ENCODE results near the gene PSMD4.
"Not testable (repeated sequence)": the region's sequence is repeated elsewhere in the genome, so short reads cannot be mapped to it uniquely, and the experiment has no call there.

Gene PSMD4

DNA sequence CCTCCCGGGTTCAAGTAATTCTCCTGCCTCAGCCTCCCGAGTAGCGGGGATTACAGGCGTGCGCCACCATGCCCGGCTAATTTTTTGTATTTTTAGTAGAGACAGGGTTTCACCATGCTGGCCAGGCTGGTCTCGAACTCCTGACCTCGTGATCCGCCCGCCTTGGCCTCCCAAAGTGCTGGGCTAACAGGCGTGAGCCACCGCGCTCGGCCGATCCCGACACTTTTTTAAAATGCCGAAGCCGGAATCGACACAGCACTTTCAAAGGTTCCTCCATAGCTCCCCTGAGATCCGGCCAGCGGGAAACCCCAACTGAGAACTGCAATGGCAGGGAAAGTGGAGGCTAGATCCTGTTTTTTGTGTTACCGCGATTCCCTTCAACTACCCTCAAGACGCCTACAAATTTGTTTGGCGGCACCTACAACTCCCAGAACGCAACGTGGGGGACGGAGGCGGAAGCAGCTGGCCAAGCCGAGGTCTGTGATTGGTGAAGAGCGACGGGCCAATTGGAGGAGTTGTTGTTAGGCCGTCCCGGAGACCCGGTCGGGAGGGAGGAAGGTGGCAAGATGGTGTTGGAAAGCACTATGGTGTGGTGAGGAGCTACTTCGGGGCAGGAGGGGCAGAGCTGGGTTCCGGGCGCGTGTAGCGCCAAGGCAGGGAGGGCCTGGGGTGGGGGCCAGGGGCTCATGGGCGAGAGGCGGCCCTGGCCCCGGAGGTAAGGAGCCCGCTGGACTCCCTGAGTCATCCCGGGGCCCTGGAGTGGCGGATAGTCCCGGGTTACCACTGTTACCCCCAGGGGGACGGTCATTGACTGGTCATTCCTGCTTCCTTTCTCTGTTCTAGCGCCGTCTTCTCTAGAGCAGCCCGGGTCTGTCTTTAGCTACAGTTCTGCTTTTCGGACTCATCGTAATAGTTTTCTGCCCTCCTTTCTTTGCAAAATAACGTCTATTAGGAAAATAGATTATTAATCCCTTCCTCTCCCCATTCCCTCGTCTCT is at the start of gene PSMD4:
TSS of gene PSMD4 (plus strand) at position 518 of the 997 bp plus-strand sequence. CDS start at position 567, 49 bp downstream.
- peak; percentile 98 to 99 for DNase-seq

DNA sequence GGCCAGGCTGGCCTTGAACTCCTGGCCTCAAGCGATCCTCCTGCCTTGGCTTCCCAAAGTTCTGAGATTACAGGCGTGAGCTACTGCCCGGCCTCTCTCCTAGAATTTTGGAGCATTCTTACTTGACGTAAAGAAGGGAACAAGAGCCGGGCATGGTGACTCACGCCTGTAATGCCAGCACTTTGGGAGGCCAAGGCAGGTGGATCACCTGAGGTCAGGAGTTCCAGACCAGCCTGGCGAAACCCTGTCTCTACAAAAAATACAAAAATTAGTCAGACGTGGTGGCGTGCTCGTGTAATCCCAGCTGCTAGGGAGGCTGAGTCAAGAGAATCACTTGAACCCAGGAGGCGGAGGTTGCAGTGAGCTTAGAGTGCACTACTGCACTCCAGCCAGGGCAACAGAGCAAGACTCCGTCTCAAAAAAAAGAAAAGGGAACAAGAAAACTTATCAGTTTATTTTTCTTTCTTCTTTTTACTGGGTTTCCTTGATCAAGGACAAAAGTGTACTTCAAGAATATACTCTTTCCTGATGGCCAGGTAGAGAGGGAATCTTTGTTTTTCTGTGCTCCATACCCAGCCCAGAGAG is 49.1 kb upstream of the PSMD4 start:
- not testable (repeated sequence) for DNase-seq

DNA sequence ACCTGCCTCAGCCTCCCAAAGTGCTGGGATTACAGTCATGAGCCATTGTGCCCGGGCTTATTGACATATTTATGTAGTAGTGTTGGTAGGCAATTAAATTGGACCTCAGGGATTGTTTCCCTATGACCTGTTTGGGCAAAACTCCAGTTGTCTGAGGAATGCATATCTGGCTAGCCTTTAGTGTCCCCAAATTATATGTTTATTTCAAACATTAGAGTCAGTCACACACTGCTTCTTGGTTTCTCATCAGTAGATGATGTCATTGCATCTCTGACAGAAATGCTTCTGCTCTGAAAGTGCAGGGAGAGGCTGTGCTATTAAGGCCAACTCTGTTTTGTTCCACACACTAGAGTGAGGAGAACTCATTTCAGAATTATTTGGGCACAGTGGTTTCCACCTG is 43.7 kb upstream of the PSMD4 start:
- no peak for DNase-seq

DNA sequence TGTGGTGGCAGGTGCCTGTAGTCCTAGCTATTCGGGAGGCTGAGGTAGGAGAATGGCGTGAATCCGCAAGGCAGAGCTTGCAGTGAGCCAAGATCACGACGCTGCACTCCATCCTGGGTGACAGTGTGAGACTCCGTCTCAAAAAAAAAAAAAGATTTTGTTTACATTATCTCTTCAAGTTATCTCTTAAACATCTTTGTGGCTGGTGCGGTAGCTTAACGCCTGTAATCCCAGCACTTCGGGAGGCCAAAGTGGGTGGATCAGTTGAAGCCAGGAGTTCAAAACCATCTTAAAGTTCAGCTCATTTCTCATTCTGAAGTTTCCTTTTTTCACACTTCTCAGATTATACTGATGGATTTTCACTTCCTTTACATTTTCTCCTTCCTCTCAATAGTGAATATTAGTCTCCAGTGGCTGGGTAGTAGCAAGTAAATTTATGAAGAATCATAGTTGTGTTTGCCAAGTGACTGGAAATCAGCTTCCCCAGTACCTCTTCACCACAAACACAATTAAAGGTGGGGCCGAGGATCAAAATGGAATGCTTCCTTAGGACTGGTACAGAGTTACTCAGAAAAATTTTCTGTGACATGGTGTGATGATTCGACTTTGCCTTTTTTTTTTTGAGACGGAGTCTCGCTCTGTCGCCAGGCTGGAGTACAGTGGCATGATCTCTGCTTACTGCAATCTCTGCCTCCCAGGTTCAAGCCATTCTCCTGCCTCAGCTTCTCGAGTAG is 42.4 kb upstream of the PSMD4 start:
- DNase-seq, result no peak

DNA sequence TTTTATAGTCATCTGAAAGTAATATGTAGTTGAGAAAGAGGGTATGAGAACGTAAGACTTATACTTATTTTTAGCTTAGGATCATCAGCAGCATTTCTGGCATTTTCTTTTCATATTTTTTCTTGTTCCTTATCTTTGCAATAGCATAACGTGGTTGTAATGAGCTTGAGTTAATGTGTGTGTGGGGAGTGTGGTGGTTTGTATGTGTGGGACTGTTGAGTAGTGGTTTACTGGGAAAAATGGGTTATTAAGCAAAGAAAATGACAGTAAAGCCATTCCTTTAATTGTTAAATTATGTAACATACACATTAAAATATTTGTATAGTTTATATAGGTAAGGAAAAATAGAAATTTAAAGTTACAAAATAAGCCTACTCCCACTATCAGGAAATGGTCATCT is 41.0 kb upstream of the PSMD4 start:
- no peak for DNase-seq

DNA sequence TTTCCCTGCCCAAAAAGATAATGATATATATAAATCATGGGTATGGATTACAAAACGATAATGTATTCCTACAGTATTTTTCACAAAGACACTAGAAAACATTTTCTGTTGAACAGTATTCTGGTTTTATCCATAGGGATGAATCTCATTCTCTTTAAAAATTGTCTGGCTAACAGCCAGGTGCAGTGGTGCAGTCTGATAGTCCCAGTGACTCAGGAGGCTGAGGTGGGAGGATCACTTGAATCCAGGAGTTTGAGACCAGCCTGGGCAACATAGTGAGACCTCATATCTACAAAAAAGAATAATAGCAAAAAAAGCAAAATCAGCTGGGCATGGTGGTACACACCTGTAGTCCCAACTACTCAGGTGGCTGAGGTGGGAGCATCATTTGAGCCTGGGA is 32.9 kb upstream of the PSMD4 start:
- DNase-seq, result no peak

DNA sequence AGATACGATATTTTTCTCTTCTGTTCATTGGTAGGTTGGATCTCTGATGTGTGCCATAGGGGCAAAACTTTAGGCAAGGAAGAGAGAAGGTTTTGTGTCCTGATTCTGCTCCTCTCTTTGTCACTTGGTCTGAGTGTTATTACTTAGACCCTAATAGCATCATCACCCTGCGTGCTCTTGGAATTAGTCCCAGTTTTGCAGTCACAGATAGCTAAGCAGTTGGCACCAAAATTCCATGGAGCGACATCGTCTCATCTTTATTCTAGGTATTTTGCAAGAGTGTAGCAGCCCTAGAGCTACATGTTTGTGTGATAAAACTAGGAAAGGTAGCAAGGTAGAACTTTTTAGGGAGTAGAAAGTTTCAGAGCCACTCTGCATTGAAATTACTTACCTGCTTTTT is 32.4 kb upstream of the PSMD4 start:
- DNase-seq, result no peak

DNA sequence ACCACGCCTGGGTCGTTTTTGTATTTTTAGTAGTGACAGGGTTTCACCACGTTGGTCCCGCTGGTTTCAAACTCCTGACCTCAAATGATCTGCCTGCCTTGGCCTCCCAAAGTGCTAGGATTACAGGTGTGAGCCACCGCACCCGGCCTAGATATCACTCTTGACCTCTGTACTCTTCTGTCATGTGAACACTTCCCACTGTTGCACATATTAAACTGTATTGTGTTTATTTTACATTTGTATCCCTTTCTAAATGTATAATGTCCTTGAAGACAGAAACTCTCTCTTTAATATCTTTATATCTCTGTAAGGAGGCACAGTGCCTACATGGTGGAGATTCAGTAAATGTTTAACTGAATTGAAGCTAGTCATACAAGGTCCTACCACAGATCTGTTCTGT is 19.3 kb upstream of the PSMD4 start:
- DNase-seq, result no peak

DNA sequence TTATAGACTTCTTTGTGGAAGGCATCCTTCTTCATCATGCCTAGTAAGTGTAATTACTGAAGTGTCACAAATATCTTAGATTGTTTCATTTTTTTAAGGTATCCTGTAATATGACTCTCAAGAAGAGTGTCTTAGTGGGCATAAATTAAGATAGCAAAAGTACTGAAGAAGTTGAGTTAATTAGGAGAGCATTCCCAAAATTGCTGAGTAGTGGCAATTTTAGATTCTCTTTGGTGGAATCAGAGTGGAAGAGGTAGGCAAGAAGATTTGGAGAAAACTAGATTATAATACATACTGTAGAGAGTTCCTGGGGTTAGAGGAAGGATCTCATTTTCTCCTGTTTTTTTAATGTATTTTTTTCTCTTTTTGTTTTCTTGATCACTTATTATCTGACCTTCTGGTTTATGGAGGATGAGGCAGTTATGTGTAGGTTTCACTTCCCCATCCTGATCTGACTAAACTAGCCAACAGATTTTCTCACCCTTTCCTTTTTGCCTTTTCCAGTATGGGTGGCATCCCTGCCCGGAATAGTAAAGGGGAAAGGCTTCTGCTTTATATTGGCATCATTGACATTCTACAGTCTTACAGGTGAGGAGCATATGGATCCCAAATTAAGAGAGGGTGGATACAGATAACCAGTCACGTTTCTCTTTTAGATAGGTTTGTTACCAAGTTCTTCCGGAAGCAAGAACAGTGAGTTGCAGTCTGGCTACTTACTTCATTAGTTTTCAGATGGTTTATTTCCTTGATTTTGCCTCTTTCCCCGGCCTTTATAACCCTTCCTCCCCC is 16.7 kb upstream of the PSMD4 start:
- no peak for DNase-seq

DNA sequence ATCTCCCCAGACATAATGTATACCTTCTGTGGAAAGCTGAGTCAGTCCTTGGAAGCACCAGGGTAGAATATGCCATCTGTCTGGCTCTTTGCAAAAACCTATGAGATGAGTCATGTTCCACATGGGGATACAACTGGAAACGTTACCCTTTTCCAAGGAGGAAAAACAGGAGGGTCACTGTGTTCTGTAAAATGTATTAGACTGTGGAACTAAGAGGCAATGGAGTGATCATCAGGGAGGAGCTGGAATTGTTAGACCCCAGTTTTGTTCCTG is 16.1 kb upstream of the PSMD4 start:
- DNase-seq, result no peak

DNA sequence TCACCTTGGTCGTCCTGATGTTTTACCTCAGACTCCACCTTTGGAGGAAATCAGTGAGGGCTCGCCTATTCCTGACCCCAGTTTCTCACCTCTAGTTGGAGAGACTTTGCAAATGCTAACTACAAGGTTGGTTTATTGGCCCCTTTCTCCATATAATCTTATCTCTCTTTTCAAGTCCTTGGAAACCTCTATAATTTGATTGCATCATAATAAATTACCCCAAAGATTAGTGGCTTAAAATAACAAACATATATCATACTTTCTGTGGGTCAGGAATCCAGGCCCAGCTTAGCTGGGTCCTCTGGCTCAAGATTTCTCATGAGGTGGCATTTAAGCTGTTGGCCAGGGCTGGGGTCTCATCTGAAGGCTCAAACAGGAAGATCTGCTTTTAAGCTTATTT is 12.1 kb upstream of the PSMD4 start:
- DNase-seq, result no peak

DNA sequence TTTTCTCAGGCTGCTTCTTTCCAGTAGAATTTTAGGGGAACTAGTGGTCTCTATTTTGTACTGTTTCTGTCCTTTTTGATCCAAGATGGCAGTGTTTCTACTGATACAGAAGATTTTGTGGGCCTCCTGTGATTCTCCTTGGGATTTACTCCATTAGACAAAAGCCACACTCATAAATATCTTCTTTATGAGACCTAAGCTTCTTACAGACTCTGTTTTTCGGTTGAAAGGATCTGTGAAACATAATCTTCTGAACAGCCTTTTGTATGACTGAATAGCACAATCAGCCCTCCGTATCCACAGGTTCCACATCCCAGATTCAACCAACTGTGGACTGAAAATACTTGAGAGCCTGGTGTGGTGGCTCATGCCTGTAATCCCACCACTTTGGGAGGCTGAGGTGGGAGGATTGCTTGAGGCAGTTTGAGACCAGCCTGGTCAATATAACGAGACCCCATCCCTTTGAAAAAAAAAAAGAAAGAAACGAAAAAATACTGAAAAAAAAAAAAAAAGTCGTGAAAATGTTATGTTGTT is 10.8 kb upstream of the PSMD4 start:
- no peak for DNase-seq

DNA sequence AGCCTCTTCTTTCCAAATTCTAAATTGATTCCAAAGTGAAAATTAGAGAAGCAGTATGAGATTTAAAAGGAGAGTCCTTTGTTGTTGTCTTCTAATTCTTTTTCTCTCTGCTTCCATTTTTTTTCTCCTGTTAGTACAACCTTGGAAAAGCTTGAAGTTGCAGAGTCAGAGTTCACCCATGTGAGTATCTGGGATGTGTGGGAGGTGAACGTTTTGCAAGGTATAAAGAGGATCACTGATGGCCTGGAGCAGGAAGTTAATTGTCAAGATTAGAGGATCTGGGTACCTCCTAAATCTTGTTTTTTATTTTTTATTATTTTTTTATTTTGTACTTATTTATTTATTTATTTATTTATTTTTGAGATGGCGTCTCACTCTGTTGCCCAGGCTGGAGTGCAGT is 7.7 kb upstream of the PSMD4 start:
- DNase-seq, result no peak

DNA sequence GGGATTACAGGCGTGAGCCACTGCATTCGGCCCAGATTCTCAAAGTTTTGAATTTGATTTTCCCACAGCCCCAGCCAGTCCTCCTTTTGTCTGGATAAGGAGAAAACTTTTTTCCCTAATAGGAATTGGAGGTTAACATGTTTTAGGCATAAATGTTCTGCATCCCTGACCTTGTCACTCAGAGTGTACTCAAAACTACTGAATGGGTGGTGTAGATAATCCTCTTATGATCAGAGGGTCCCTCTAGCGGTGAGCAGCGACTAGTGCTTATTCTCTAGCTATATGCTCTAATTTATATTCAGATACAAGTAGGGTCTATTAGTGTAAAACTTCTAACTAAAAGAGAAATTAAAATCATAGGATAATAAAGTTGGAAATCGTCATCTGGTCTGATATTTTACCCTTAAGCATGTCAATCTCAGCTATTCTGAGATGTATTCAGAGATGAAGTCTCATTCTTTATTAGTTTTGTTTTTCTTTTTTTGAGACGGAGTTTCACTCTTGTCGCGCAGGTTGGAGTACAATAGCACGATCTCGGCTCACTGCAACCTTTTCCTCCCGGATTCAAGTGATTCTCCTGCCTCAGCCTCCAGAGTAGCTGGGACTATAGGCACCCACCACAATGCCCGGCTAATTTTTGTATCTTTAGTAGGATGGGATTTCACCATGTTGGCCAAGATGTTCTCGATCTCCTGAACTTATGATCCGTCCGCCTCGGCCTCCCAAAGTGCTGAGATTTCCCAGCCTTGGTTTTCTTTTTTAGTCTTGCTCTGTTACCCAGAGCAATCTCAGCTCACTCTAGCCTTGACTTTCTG is 2.7 kb upstream of the PSMD4 start:
- DNase-seq, result peak; percentile 96 to 97

DNA sequence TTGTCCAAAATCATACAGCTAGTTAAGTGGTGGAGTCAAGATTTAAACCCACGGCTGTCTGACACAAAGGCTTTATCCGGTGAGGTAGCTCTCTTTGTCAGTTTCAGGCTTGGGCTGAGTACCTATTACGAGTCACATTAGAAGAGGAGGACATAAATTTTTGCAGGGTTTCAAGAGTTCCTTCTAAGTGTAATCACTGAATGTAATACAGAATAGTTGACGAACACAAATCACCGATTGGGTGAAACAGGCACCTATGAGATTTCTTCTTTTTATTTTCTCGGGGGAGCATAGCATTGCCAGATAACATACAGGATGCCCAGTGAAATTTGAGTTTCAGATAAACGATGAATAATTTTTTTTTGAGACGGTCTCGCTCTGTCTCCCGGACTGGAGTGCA is 847 bp downstream of the PSMD4 start:
- DNase-seq, result peak in 1 of 2 experiments; percentile 31

DNA sequence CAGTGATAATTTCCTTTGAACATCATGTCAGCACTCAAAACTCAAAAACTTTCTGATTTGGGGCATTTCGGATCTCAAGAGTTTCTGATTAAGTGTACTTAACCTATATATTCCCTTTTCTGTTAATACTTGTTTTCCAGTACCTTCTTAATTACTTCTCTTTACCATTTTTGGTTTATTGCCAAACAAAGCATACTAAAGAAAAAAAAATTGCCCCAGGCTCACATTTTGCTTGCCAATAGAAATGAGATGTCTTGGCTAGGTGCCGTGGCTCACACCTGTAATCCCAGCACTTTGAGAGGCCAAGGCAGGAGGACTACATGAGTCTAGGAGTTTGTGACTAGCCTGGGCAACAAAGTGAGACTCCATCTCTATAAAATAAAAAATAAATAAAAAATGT is 4.8 kb downstream of the PSMD4 start:
- DNase-seq, result no peak

DNA sequence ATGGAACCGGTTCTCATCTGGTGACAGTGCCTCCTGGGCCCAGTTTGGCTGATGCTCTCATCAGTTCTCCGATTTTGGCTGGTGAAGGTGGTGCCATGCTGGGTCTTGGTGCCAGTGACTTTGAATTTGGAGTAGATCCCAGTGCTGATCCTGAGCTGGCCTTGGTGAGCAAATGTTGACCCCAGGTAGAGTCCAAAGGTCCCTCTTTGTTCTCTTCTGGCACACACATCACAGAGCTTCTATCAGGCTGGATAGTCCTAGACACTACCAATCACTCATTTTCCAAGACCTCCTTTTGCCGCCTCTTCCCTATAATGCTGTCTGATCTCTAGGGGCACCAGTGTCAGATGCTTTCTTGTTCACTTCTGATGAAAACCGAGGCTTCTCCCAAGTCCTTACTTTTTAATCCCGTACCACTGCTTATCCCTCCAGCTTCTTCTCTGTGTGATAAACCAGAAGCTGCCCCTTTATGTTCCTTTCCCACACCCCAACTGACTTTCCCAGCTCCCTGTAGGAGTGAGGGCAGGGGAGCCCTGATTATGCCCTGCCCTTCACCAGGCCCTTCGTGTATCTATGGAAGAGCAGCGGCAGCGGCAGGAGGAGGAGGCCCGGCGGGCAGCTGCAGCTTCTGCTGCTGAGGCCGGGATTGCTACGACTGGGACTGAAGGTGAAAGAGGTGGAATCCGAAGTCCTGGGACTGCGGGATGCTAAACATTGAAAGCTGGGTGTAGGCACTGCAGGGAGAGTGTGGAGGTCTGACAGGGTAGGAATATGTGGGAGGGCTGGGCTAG is 11.1 kb downstream of the PSMD4 start:
- no peak for DNase-seq

DNA sequence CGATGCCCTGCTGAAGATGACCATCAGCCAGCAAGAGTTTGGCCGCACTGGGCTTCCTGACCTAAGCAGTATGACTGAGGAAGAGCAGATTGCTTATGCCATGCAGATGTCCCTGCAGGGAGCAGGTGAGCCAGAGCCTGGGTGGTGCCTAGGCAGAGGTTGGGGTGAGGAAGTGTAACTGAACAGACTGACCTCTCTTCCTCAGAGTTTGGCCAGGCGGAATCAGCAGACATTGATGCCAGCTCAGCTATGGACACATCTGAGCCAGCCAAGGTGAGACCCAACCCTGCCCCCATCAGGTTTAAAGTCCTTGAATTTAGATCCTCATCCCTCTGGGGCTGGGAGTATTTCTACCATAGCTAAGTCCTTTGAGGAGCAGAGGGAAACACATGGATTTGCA is 11.8 kb downstream of the PSMD4 start:
- no peak for DNase-seq

DNA sequence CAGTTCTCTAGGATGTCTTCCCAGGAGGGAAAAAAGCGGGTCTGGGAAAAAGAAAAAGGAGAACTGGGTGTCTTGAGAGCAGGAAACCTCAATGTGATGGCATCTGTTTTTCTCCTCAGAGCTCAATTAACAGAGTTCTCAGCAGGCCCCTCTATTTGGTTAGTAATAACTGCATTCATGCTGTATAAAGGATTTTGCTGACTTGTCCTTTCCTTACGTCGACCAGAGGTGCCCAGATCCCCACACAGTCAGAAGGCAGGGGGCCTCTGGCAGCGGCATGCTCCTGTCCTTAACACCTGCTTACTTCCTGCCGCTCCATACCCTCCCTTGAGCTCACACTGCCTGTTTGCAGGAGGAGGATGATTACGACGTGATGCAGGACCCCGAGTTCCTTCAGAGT is 12.3 kb downstream of the PSMD4 start:
- no peak for DNase-seq

DNA sequence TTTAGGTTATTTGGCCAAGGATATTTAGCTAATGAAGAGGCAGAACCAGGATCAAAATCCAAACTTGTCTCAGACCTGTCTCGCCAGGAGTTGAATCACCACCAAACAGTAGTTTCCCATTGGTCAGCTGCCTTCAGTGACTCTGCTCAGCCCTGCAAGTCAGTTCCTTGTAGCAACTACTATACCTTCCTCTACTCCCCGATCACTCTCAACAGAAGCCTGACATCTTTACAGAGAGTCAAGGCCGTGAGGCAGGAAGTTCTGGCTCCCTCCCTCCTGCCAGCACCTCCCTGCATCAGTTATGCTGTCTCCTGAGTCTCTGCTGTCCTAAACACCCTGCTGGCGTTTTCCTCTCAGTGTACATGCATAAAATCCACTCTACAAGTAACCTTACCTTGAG is 13.2 kb downstream of the PSMD4 start:
- peak; percentile 26 to 31 for DNase-seq

DNA sequence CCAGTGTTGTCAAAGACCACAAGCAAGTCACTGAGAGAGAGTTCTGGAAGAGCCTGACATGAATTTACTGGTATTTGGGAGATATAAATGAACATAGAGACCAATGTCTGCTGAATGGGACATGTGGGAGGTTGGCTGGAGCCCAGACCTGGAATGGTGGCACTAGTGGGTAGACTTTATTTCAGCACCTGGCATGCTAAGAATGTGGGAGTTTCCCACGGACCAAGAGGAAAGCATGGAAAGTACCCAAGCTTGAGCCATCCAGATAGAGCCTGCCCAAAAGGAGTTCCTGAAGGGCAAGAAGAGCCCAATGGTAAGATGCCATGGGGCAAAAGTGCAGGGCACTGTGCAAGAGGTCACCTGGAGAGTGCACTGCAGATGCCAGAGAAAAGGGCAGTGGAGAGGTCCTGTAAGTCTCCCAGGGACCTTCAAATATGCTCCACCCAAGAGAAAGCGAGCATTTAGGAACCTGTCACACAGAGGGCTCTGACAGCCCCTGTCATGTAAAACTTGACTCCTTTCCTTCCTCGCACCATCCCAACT is 19.5 kb downstream of the PSMD4 start:
- DNase-seq, result no peak
